Lung (tissue), 12 donors: ENCODE results near the gene FRMD4A. TPM values are rescaled to one million over a fixed set of nuclear protein-coding genes. Genes with fewer than 3 reads are reported as not detected.

ENCODE experiments used
- ATAC-seq: fragments of 200-7000 bp; cut with Tn5 transposase; one replicate; pipeline ENCODE4 v1.9.1; 2020; ENCODE audit warnings: moderate number of reproducible peaks; ENCODE audit not compliant: insufficient read depth, low FRiP score
- DNase-seq, 3 donors: peaks; one replicate each; pipeline ENCODE4 v3.0.0-alpha.2; 2013 to 2017
- H3K27ac ChIP-seq, 2 donors: one replicate each; pipeline ENCODE4 v1.5.1; 2013; ENCODE audit warnings: mild to moderate bottlenecking in 2 of 2, moderate library complexity in 2 of 2, control low read depth in 1 of 2, inconsistent platforms in 1 of 2, low read depth in 1 of 2, low read length in 1 of 2
- H3K27me3 ChIP-seq, 3 donors: one replicate each; pipeline ENCODE4 v1.5.1; 2013; ENCODE audit warnings: low read length in 2 of 3; ENCODE audit not compliant: control insufficient read depth in 3 of 3, insufficient read depth in 3 of 3
- H3K36me3 ChIP-seq, 4 donors: one replicate each; pipeline ENCODE4 v1.5.1; 2013; ENCODE audit warnings: low read length in 4 of 4, mild to moderate bottlenecking in 1 of 4, moderate library complexity in 1 of 4; ENCODE audit not compliant: control insufficient read depth in 4 of 4, insufficient read depth in 4 of 4
- H3K4me1 ChIP-seq, 5 donors: one replicate each; pipeline ENCODE4 v1.5.1; 2013; ENCODE audit warnings: low read length in 5 of 5, mild to moderate bottlenecking in 2 of 5, moderate library complexity in 1 of 5; ENCODE audit not compliant: control insufficient read depth in 5 of 5, insufficient read depth in 5 of 5
- H3K4me3 ChIP-seq: one replicate; pipeline ENCODE4 v1.5.1; 2013; ENCODE audit warnings: mild to moderate bottlenecking, control low read depth, moderate library complexity
- H3K9ac ChIP-seq, 2 donors: one replicate each; pipeline ENCODE4 v1.5.1; 2013; ENCODE audit warnings: low read length in 2 of 2, control low read depth in 1 of 2; ENCODE audit not compliant: insufficient read depth in 1 of 2
- H3K9me3 ChIP-seq, 4 donors: one replicate each; pipeline ENCODE4 v1.5.1; 2013; ENCODE audit warnings: low read length in 3 of 4, mild to moderate bottlenecking in 1 of 4, moderate library complexity in 1 of 4; ENCODE audit not compliant: control insufficient read depth in 4 of 4, insufficient read depth in 3 of 4
- CTCF ChIP-seq: IDR thresholded peaks from 2 replicates; pipeline ENCODE4 v1.5.1; 2012; ENCODE audit warnings: mild to moderate bottlenecking; ENCODE audit errors: control extremely low read depth, extremely low read depth
- WGBS, 2 donors: extraction: QIAGEN DNeasy Blood & Tissue Kit; methylation state at CpG; one replicate each; pipeline ENCODE4 v1.1.7; 2013; 5-methylcytosine and 5-hydroxymethylcytosine counted together
- polyA plus RNA-seq, 2 donors: library from polyadenylated mRNA; stranded (reverse); fragments of 200-250 nt; gene quantifications; one replicate each; pipeline ENCODE4 v1.2.1, GENCODE V29; 2013
- total RNA-seq, 2 donors: library from RNA; depleted of rRNA in 1 of 2; stranded (reverse); fragments of >200 nt in 1 of 2; gene quantifications; one replicate each; pipeline ENCODE4 v1.2.1, GENCODE V29; 2014 to 2021
- donor health status: control.
- donor health status: control.
- donor health status: Bipolar disorder and iron deficiency.
- donor health status: healthy.
- donor health status: DM: yes; HTN: yes; CAD: no.

The FRMD4A gene
- total and polyA plus RNA-seq, 4 donors: 12.0 to 64.5 (median 29.3) TPM

- Histone ChIP-seq H3K27ac (peak overlapping the region in 1 of 2 donors; percentile 27), H3K4me3 (peak overlapping the region; percentile 16), H3K4me1 (peaks cover 7 to 45% (median 19%) of the 10 kb centered on the region in 5 donors), H3K27me3 (no peaks in the 10 kb centered on the region), H3K9ac (no peak overlapping the region), H3K36me3 (peaks cover 0 to 16% (median 10%) of the 10 kb centered on the region in 4 donors), H3K9me3 (no peaks in the 10 kb centered on the region)
- DNase-seq: no peak
- 42 to 51% methylated on average over 11 of the region's 11 CpGs for WGBS, 2 donors
- no peak for TF ChIP-seq CTCF
- ATAC-seq: no peak
Observed at GRCh38 chr10:13704964-13705363, 625.8 kb downstream of the FRMD4A start.

GRCh38 chr10:13703997-13704536 lies 626.7 kb downstream of the FRMD4A start:
- DNase-seq: no peak
- Histone ChIP-seq H3K4me1 (peaks cover 9 to 36% (median 19%) of the 10 kb centered on the region in 5 donors), H3K27ac (peak overlapping the region in 1 of 2 donors; percentile 17)

DNA sequence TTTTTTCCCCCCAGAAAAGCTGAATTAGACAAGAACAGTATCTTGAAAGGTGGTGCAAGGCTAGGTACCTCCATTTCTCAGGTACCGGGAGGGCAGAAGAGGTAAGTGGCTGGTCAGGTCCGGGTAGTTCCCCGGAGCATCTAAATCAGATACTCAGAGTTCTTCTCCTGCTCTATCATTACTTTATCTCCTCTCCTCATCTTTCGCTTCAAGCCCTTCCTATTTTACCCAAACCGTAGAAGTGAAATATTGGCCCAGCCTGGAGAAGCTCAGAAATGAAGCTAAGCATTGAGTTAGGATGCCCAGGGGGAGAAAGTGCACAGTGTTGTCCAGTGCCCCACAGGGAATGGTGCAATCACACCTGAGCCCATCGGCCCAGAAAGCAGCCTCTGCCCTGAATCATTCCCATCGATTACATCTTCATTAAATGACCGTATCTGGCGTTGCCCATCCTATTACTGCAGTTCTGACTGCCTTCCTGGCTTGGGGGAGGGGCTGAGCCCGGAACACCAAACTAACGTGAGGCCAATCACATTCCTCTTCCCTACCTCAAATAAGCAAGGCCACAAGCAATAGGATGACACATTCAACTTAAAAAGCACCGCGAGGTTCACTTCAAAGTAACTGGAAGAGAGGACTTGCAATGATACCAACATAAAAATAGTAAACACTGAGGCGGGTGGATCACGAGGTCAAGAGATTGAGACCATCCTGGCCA lies 627.5 kb downstream of the FRMD4A start:
- no peak for ATAC-seq
- Histone ChIP-seq H3K27ac (no peak overlapping the region), H3K9me3 (no peaks in the 10 kb centered on the region), H3K9ac (no peak overlapping the region), H3K4me3 (no peak overlapping the region), H3K36me3 (peaks cover 0 to 22% (median 15%) of the 10 kb centered on the region in 4 donors), H3K4me1 (peaks cover 9 to 28% (median 19%) of the 10 kb centered on the region in 5 donors), H3K27me3 (no peaks in the 10 kb centered on the region)
- no peak for DNase-seq
- WGBS, 2 donors: 81 to 87% methylated on average over 15 of the region's 15 CpGs
- no peak for TF ChIP-seq CTCF

More at GRCh38 chr10:13703997-13704536, 626.7 kb downstream of the FRMD4A start:
- peaks cover 0 to 22% (median 12%) of the 10 kb centered on the region in 4 donors for H3K36me3 ChIP-seq
- WGBS, 2 donors: 75 to 79% methylated on average over 8 of the region's 8 CpGs
- no peaks in the 10 kb centered on the region for H3K27me3 ChIP-seq
- H3K9me3 ChIP-seq: no peaks in the 10 kb centered on the region
- TF ChIP-seq CTCF: no peak
- no peak overlapping the region for H3K9ac ChIP-seq
- ATAC-seq: no peak
- no peak overlapping the region for H3K4me3 ChIP-seq
